Muscle of leg (tissue), 11 donors: ENCODE results near the gene MYO1D. TPM values are rescaled to one million over a fixed set of nuclear protein-coding genes. Genes with fewer than 3 reads are reported as not detected.

Experiments used
- DNase-seq: peaks from one replicate; pipeline ENCODE4 v3.0.0; 2013
- H3K27ac ChIP-seq: one replicate; pipeline ENCODE4 v1.5.1; 2013; ENCODE audit warnings: mild to moderate bottlenecking, low read length, control low read depth
- H3K27me3 ChIP-seq: one replicate; pipeline ENCODE4 v1.6.1; 2013; ENCODE audit warnings: low read length; ENCODE audit not compliant: control insufficient read depth, insufficient read depth
- H3K36me3 ChIP-seq: one replicate; pipeline ENCODE4 v1.6.1; 2013; ENCODE audit warnings: low read length; ENCODE audit not compliant: control insufficient read depth, insufficient read depth
- H3K4me1 ChIP-seq: one replicate; pipeline ENCODE4 v1.6.1; 2013; ENCODE audit warnings: low read length; ENCODE audit not compliant: control insufficient read depth, insufficient read depth
- H3K4me3 ChIP-seq: one replicate; pipeline ENCODE4 v1.5.1; 2013; ENCODE audit warnings: low read length, control low read depth
- H3K9me3 ChIP-seq: replicated peaks from 2 replicates; pipeline ENCODE4 v1.6.1; 2013; ENCODE audit warnings: low read depth, low read length; ENCODE audit not compliant: control insufficient read depth
- WGBS: methylation state at CpG from one replicate; pipeline ENCODE4 v1.1.5; 2013; ENCODE audit warnings: missing lambda C conversion rate; ENCODE audit not compliant: insufficient coverage; 5-methylcytosine and 5-hydroxymethylcytosine counted together
- polyA plus RNA-seq, 8 donors: library from polyadenylated mRNA; unstranded; fragments of 120-200 nt; gene quantifications; one replicate each; pipeline versions ENCODE4 v1.2.1 to v1.2.3, GENCODE V29; 2013; ENCODE audit warnings: inconsistent platforms in 1 of 8, low replicate concordance in 1 of 8; ENCODE audit not compliant: insufficient read length in 8 of 8, insufficient read depth in 1 of 8
- total RNA-seq: library from RNA; stranded (reverse); fragments of 120-200 nt; gene quantifications from one replicate; pipeline ENCODE4 v1.2.4, GENCODE V29; 2013

MYO1D gene
- total and polyA plus RNA-seq, 9 donors = 4.2 to 10.2 (median 5.4) TPM

- H3K4me3 ChIP-seq = no peak overlapping the region
- H3K27ac ChIP-seq = no peak overlapping the region
- DNase-seq = peak; percentile 65
- H3K9me3 ChIP-seq = peaks cover 3% of the 10 kb centered on the region
- H3K4me1 ChIP-seq = no peaks in the 10 kb centered on the region
- no CpG with 5 or more reads among the region's 1 CpG for WGBS
- H3K36me3 ChIP-seq = no peaks in the 10 kb centered on the region
- no peaks in the 10 kb centered on the region for H3K27me3 ChIP-seq
Observed at GRCh38 chr17:32671896-32672295, 205.0 kb downstream of the MYO1D start.

- H3K27ac ChIP-seq = no peak overlapping the region
- H3K4me1 ChIP-seq = no peaks in the 10 kb centered on the region
- H3K27me3 ChIP-seq = no peaks in the 10 kb centered on the region
- WGBS = 82% methylated on average over 3 of the region's 9 CpGs
- no peaks in the 10 kb centered on the region for H3K36me3 ChIP-seq
- DNase-seq = no peak
- no peaks in the 10 kb centered on the region for H3K9me3 ChIP-seq
- H3K4me3 ChIP-seq = no peak overlapping the region
Observed at GRCh38 chr17:32664936-32665583, 211.9 kb downstream of the MYO1D start.

GRCh38 chr17:32660496-32660985 is 216.4 kb downstream of the MYO1D start:
- no peak for DNase-seq
- Histone ChIP-seq H3K4me1 (peaks cover 22% of the 10 kb centered on the region), H3K9me3 (no peaks in the 10 kb centered on the region), H3K27ac (no peak overlapping the region), H3K27me3 (no peaks in the 10 kb centered on the region), H3K36me3 (no peaks in the 10 kb centered on the region), H3K4me3 (no peak overlapping the region)
- no CpG with 5 or more reads among the region's 5 CpGs for WGBS

- peaks cover 24% of the 10 kb centered on the region for H3K4me1 ChIP-seq
- H3K27me3 ChIP-seq = no peaks in the 10 kb centered on the region
- H3K27ac ChIP-seq = no peak overlapping the region
- no CpG with 5 or more reads among the region's 5 CpGs for WGBS
- H3K9me3 ChIP-seq = no peaks in the 10 kb centered on the region
- H3K4me3 ChIP-seq = no peak overlapping the region
- H3K36me3 ChIP-seq = no peaks in the 10 kb centered on the region
- peak; percentile 81 for DNase-seq
Observed at GRCh38 chr17:32659419-32659842, 217.5 kb downstream of the MYO1D start.

GRCh38 chr17:32658470-32659418 is 218.2 kb downstream of the MYO1D start:
- H3K4me3 ChIP-seq = no peak overlapping the region
- H3K36me3 ChIP-seq = no peaks in the 10 kb centered on the region
- 73% methylated on average over 12 of the region's 23 CpGs for WGBS
- peaks cover 24% of the 10 kb centered on the region for H3K4me1 ChIP-seq
- no peak overlapping the region for H3K27ac ChIP-seq
- no peaks in the 10 kb centered on the region for H3K9me3 ChIP-seq
- H3K27me3 ChIP-seq = no peaks in the 10 kb centered on the region
- peak; percentile 22 for DNase-seq

- Histone ChIP-seq H3K9me3 (no peaks in the 10 kb centered on the region), H3K4me3 (no peak overlapping the region), H3K27ac (peak overlapping the region; percentile 54), H3K36me3 (no peaks in the 10 kb centered on the region), H3K4me1 (peaks cover 24% of the 10 kb centered on the region), H3K27me3 (no peaks in the 10 kb centered on the region)
- peak; percentile 48 for DNase-seq
- WGBS = no CpG with 5 or more reads among the region's 1 CpG
Observed at GRCh38 chr17:32656886-32657285, 220.0 kb downstream of the MYO1D start.

- Histone ChIP-seq H3K9me3 (peaks cover 4% of the 10 kb centered on the region), H3K36me3 (no peaks in the 10 kb centered on the region), H3K27me3 (no peaks in the 10 kb centered on the region), H3K4me3 (no peak overlapping the region), H3K27ac (no peak overlapping the region), H3K4me1 (peaks cover 24% of the 10 kb centered on the region)
- DNase-seq = no peak
- WGBS = no CpG with 5 or more reads among the region's 3 CpGs
Observed at GRCh38 chr17:32654324-32654723, 222.6 kb downstream of the MYO1D start.

DNA sequence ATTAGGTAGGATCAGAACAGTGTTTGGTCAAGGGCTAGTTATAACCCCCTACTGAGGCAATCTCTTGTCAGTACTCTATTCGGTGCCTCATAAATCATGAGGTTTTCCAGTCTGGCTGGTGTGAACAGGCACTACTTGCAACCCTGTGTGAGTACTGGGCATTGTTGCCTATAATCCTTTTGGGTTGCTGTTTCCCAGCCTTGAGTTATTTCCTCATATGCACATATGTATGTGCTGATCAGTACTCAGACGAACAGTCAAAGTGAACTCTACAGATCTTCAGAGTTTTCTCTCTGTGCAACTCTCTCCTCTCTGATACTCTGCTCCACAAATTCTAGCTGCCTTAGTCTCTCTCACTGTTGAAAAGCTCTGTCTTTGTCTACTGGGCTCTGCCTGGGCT is 225.8 kb downstream of the MYO1D start:
- no peak overlapping the region for H3K4me3 ChIP-seq
- no peaks in the 10 kb centered on the region for H3K36me3 ChIP-seq
- peaks cover 4% of the 10 kb centered on the region for H3K9me3 ChIP-seq
- WGBS = 74% methylated on average over 2 of the region's 2 CpGs
- DNase-seq = no peak
- no peak overlapping the region for H3K27ac ChIP-seq
- no peaks in the 10 kb centered on the region for H3K27me3 ChIP-seq
- H3K4me1 ChIP-seq = peaks cover 6% of the 10 kb centered on the region

GRCh38 chr17:32648450-32648849 is 228.5 kb downstream of the MYO1D start:
- WGBS = no CpG with 5 or more reads among the region's 2 CpGs
- H3K4me3 ChIP-seq = no peak overlapping the region

DNA sequence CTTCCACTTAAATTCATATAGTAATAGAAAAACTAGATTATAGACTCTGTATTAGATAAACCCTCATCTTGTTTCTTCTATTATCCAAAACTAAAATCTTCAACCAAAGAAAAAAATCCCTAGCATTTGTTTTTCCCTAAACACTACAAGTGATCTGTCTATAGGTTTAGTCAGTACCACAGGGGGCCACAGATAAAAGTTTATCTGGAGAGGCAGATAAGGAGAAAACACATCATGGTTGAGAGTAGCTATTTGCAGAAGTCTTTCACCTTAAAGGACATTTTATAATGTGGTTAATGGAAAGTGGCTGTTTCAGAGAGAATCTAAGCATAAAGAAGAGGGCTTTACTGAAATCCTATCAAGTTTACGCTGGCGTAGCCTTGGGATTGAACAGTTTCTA is 230.0 kb downstream of the MYO1D start:
- DNase-seq = no peak
- 100% methylated on average over 2 of the region's 2 CpGs for WGBS

More at GRCh38 chr17:32648450-32648849, 228.5 kb downstream of the MYO1D start:
- H3K27me3 ChIP-seq = no peaks in the 10 kb centered on the region
- no peaks in the 10 kb centered on the region for H3K4me1 ChIP-seq
- peaks cover 4% of the 10 kb centered on the region for H3K9me3 ChIP-seq
- no peaks in the 10 kb centered on the region for H3K36me3 ChIP-seq
- no peak for DNase-seq
- no peak overlapping the region for H3K27ac ChIP-seq

More for the DNA sequence above, 230.0 kb downstream of the MYO1D start:
- Histone ChIP-seq H3K36me3 (no peaks in the 10 kb centered on the region), H3K27me3 (no peaks in the 10 kb centered on the region), H3K27ac (no peak overlapping the region), H3K4me1 (no peaks in the 10 kb centered on the region), H3K4me3 (no peak overlapping the region), H3K9me3 (peaks cover 4% of the 10 kb centered on the region)
